ENCODE data around the gene TRIM3.
A peak's percentile ranks its signal among the peaks of the same experiment; 100 is the strongest.
"Not testable (repeated sequence)": the region's sequence is repeated elsewhere in the genome, so short reads cannot be mapped to it uniquely, and the experiment has no call there.

The TRIM3 gene

DNA sequence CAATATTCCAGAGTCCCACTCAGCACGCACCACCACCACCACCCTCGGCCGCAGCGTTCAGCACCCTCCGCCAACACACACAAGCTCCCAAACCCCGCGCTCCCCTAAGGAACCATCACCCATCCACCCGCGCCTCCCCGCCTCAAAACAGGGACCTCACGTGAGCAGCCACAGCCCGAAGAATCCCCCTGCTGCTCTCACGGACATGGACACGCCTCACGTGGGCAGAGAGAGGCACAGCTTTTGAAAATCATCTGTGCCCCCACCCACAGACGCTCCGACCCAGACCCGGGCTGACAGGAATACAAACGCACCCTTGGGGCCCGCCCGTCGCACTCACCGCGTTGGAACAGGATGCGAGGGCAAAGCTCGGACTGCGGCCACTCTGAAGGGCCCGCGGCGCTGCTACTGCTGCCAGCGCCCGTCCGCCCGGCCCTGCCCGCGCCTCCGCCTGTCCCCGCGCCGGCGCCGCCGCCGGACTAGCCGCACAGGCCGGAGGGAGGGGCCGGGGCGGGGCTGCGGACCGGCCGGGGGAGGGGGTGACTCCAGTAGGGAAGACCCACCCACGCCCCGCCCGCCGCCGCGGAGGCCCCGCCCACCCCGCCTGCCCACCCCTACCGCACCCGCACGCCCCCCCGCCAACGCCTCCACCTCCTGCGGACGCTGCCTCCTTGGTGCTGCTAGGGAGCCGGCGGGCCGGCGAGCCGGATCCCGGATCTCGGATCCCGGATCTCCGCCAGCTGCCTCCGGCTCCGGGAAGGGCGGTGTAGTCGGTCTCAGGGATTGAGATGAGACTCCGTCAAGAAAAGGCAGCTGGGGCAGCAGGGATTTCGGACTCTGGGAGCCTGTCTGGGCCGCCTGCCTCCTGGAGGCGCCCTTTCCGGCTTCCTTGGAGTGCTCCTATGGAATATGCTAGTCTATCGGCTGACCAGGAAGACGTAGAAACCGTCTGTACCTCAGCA is at the start of gene TRIM3:
Gene TRIM3 (minus strand): TSS at position 491 of the 962 bp plus-strand sequence. CDS start 8,246 bp downstream, outside the sequence.
- peak in 2 of 3 experiments; percentile 32 to 54 for DNase-seq (ENCODE audit: low read depth in 2 of 3, low spot score in 2 of 3)

DNA sequence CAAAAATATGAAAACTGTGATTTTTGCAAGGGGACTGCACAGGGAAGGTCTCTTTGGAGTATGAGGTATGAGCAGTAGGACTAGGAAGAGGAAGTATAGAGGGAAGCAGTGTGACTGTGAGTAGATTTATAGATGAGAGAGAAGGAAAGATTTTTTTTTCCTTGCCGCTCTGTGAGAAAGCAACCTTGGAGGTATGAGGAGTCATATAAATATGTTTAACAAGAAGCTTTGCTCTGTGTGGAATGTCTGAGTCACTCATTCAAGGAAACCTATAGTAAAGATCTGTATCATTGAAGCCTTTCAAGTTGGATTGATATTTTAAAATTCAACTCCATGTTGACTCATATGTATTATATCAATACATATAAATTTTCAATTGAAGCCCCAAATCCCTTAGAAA is 49.5 kb upstream of the TRIM3 start:
- DNase-seq (ENCODE audit: low read depth in 2 of 3, low spot score in 2 of 3) = no peak

DNA sequence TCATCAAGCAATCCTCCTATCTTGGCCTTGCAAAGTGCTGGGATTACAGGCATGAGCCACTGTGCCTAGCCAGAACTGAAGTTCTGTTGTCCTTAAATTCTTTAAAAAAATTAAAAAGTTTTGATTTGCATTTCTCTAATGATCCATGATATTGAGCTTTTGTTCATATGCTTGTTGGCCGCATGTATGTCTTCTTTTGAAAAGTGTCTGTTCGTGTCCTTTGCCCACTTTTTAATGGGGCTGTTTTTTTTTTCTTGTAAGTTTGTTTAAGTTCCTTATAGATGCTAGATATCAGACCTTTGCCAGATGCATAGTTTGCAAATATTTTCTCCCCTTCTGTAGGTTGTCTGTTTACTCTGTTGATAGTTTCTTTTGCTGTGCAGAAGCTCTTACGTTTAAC is 48.2 kb upstream of the TRIM3 start:
- not testable (repeated sequence) for DNase-seq (ENCODE audit: low read depth in 2 of 3, low spot score in 2 of 3)

- no peak for DNase-seq (ENCODE audit: low read depth in 2 of 3, low spot score in 2 of 3)
Measured at GRCh38 chr11:6520265-6520664, 46.5 kb upstream of the TRIM3 start.

GRCh38 chr11:6516865-6517264 is 43.1 kb upstream of the TRIM3 start:
- no peak for DNase-seq (ENCODE audit: low read depth in 2 of 3, low spot score in 2 of 3)

GRCh38 chr11:6505577-6506240 is 32.0 kb upstream of the TRIM3 start:
- no peak for DNase-seq (ENCODE audit: low read depth in 2 of 3, low spot score in 2 of 3)

DNA sequence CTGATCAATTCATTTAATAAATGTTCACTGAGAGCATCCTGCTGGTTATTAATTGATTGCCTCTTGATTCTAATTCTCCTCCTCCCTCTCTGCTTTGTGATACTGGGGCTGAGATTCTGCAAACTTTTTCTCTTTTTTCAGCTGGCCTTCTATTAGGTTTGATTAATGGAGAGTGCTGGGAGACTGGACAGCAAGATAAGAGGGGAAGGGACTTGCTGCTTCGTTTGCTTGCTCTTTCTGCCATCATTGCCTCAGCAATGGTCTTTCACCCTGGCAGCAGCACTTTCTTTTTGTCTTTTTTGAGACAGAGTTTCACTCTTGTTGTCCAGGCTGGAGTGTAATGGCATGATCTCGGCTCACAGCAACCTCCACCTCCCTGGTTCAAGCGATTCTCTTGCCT is 30.4 kb upstream of the TRIM3 start:
- DNase-seq (ENCODE audit: low read depth in 2 of 3, low spot score in 2 of 3) = no peak

GRCh38 chr11:6502382-6502781 is 28.6 kb upstream of the TRIM3 start:
- DNase-seq (ENCODE audit: low read depth in 2 of 3, low spot score in 2 of 3) = no peak

DNA sequence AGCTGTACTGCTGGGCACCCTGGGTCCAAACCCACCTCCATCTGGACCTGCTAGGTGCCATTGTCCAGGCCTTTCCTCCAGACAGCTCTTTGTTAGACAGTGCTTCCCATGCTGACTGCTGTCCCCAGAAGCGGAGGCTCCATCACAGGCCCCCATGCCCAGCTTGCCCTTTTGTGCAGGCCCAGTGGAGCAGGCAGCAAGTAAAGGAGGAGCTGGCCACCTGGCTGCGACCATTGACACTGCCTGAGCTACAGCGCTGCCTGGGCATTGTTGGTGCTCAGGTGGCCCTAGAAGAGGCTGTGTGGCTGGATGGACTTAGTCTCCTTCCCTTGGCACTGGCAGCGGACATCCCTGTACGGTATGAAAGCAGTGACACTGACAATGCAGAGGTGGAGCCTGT is 24.8 kb upstream of the TRIM3 start:
- DNase-seq (ENCODE audit: low read depth in 2 of 3, low spot score in 2 of 3) = no peak

- no peak for DNase-seq (ENCODE audit: low read depth in 2 of 3, low spot score in 2 of 3)
Measured at GRCh38 chr11:6498121-6498520, 24.4 kb upstream of the TRIM3 start.

DNA sequence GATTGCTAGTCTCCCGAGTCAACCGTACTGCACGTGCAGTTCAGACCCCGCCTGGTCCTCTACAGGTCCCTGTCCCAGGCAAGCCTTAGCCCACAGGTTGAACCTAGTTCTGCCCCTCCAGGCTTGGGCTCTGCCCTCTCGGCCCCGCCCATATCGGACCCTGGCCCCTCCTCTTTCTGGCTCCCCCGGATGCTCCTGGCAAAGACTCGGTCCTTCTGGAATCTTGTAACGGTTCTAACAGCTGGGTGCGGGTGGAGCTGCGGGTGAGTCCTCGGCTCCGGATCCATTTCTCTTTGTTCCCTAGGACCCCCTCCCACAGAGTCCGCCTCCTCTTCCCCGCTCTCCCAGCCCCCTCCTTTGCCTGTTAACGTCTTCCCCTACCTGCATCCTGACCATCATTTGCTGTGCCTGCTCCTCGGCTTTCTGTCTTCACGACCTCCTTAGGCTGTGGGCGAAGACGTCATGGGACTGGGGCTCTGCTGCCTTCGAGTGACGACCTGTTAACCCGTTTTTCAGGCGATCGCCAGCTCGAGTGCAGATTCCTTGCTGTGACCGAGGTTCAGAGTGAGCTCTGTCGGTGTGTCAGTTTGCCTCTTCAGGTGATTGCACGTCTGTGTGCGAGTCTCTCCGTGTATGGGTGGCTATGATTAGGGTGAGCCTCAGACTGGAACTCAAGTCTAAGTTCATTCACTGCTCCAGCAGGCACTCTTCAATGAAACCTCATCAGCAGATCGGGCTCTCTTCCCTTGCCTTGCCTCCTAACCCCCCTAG is 23.5 kb upstream of the TRIM3 start, which contains the start of gene DNHD1:
Gene DNHD1 (plus strand): TSS at position 212 of the 771 bp plus-strand sequence. CDS start 936 bp downstream, outside the sequence.
- no peak for DNase-seq (ENCODE audit: low read depth in 2 of 3, low spot score in 2 of 3)

GRCh38 chr11:6489306-6489705 is 15.6 kb upstream of the TRIM3 start:
- no peak for DNase-seq (ENCODE audit: low read depth in 2 of 3, low spot score in 2 of 3)

- no peak for DNase-seq (ENCODE audit: low read depth in 2 of 3, low spot score in 2 of 3)
Measured at GRCh38 chr11:6488821-6489220, 15.1 kb upstream of the TRIM3 start.

- no peak for DNase-seq (ENCODE audit: low read depth in 2 of 3, low spot score in 2 of 3)
Measured at GRCh38 chr11:6488342-6488741, 14.6 kb upstream of the TRIM3 start.

- DNase-seq (ENCODE audit: low read depth in 2 of 3, low spot score in 2 of 3) = no peak
Measured at GRCh38 chr11:6486938-6487337, 13.2 kb upstream of the TRIM3 start.

DNA sequence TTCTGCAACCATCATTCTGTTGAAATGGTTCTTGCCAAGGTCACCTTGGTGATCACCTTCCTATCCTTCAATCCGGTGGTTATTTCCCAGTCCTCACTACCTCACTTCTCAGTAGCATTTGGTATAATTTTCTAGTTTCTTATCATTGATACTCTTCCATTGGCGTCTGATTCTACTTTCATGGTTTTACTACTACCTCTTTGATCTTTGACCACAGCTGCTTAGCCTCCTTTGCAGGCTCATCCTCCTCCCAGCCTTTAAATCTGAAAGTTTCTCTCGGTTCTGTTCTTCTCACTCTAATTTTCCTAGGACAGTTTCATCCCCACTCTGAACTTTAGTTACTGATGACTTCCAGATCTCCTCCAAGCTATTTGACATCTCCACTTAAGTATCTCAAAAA is 12.5 kb upstream of the TRIM3 start:
- no peak for DNase-seq (ENCODE audit: low read depth in 2 of 3, low spot score in 2 of 3)

DNA sequence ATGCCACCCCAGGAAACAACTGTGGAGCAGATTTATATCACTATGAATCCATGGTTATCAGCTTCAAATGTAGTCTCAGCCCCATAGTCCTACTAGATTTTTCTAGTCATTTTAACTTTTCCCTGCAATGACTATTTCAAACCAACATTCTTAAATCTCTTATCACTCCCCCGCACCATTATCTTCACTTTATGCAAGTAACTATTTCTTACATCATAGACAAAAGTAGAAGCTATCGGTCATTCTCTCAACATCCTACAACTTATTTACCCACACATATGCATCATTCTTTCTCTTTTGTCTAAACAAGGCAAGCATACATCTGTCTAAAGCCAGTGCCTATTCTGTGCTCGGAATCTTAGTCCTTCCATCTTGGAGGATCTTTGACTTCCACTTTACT is 11.9 kb upstream of the TRIM3 start:
- DNase-seq (ENCODE audit: low read depth in 2 of 3, low spot score in 2 of 3) = no peak

DNA sequence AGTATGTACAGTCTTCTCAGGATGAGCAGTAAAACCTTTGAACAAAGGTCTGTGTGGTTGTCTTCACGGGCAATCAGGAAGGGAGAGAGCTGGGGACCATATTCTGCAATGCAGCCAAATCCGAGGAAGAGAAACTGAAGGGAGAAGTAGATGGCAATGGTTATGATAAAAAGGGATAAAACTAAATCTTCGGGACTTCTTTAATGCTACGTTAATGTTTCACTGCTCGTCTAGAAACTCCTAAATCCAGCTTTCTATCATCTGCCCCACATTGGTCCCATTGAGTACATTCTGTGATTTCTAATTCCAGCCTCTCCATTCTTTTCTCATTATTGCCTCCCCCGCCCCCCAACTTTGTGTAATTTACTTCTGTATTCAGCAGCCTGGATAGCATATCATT is 9.3 kb upstream of the TRIM3 start:
- no peak for DNase-seq (ENCODE audit: low read depth in 2 of 3, low spot score in 2 of 3)

DNA sequence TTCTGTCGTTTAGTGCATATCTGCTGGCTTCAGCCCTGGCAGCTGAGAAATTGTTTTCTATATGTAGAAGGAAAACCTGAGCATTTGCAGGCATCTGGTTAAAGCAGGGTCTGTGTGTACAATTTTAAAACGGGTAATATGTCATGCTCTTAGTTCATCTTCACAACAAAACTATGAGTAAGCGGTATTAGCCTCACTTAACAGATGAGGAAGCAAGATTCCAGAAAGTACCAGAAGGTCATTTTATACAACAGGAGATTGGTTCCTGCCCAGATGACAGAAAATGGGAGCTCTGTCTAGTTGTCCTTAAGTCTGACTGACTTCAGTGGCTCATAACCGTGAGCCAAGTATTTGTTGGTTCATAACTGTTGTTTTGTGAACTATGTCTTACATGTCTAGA is 8.7 kb upstream of the TRIM3 start:
- no peak for DNase-seq (ENCODE audit: low read depth in 2 of 3, low spot score in 2 of 3)

- DNase-seq (ENCODE audit: low read depth in 2 of 3, low spot score in 2 of 3) = no peak
Measured at GRCh38 chr11:6481924-6482275, 8.2 kb upstream of the TRIM3 start.

Measured in activated CD8-positive, alpha-beta memory T cell treated with anti-CD3 and anti-CD28 coated beads for 48 hours (primary cell).